Psoas muscle (tissue), 8 donors: Measurements from ENCODE around the gene SINHCAF. TPM values are rescaled to one million over a fixed set of nuclear protein-coding genes. Genes with fewer than 3 reads are reported as not detected.
"Not testable (repeated sequence)": the region's sequence is repeated elsewhere in the genome, so short reads cannot be mapped to it uniquely, and the experiment has no call there.

Source experiments
- ATAC-seq, 4 donors: fragments of 200-7000 bp; cut with Tn5 transposase; one replicate each; pipeline ENCODE4 v1.9.1; 2020; ENCODE audit warnings: moderate library complexity in 3 of 4, mild to moderate bottlenecking in 2 of 4
- DNase-seq, 2 donors: peaks; one replicate each; pipeline ENCODE4 v3.0.0-alpha.2; 2020
- H3K27ac ChIP-seq: fragments of 200-600 bp; one replicate; pipeline ENCODE4 v1.8.0; 2022
- H3K27me3 ChIP-seq, 3 donors: fragments of 200-600 bp in 1 of 3; one replicate each; pipeline versions ENCODE4 v1.6.1 to v1.8.0; 2013 to 2022; ENCODE audit warnings: low read length in 2 of 3, mild to moderate bottlenecking in 2 of 3, moderate library complexity in 1 of 3; ENCODE audit not compliant: insufficient read depth in 3 of 3
- H3K36me3 ChIP-seq, 2 donors: fragments of 200-600 bp in 1 of 2; one replicate each; pipeline versions ENCODE4 v1.6.1 to v1.8.0; 2013 to 2022; ENCODE audit warnings: low read depth in 1 of 2, mild to moderate bottlenecking in 1 of 2, moderate library complexity in 1 of 2; ENCODE audit not compliant: insufficient read depth in 1 of 2
- H3K4me1 ChIP-seq: fragments of 200-600 bp; one replicate; pipeline ENCODE4 v1.8.0; 2022
- H3K4me3 ChIP-seq: fragments of 200-600 bp; one replicate; pipeline ENCODE4 v1.8.0; 2022; ENCODE audit warnings: mild to moderate bottlenecking
- H3K9me3 ChIP-seq: fragments of 200-600 bp; one replicate; pipeline ENCODE4 v1.8.0; 2022
- CTCF ChIP-seq: fragments of 200-600 bp; IDR thresholded peaks from one replicate; pipeline ENCODE4 v1.8.0; 2022; ENCODE audit warnings: antibody characterized with exemption
- WGBS, 3 donors: extraction: QIAGEN DNeasy Blood & Tissue Kit; methylation state at CpG; one replicate each; pipeline versions ENCODE4 v1.1.6 to v1.1.7; 2013; 5-methylcytosine and 5-hydroxymethylcytosine counted together
- intact Hi-C, 2 donors: fragments of 100-400 bp; cut with DNase I; formaldehyde crosslinking; loops; one replicate each; pipeline versions ENCODE4 v1.11.0 to v1.14.2; 2022
- polyA plus RNA-seq, 3 donors: library from polyadenylated mRNA; stranded (reverse); fragments of 200-250 nt; gene quantifications; one replicate each; pipeline ENCODE4 v1.2.3, GENCODE V29; 2013
- total RNA-seq, 4 donors: library from RNA; stranded (reverse); fragmentation: NEBNext Ultra II Directional in 2 of 4; extraction: Animal tissue kit (Norgen Biotek cat#: 25700) in 2 of 4; gene quantifications; one replicate each; pipeline versions ENCODE4 v1.2.1 to v1.2.4, GENCODE V29; 2021 to 2023
- donor health status: healthy with polysubstance abuse.
- donor health status: DM: no; HTN: no; CAD: no; lungs with moderate emphysema.
- donor health status: Bipolar disorder and iron deficiency.
- donor health status: healthy.
- donor health status: DM: yes; HTN: yes; CAD: no.
- donor health status: DM: no; HTN: no; CAD: no.
- donor health status: DM: no; HTN: no; CAD: no.
- donor health status: DM: yes; HTN: yes; CAD: no.

The SINHCAF gene
- total and polyA plus RNA-seq, 7 donors, result 1.3 to 7.7 (median 2.9) TPM

- no peaks in the 10 kb centered on the region for H3K9me3 ChIP-seq
- intact Hi-C loops, result no loop called here
- no peak for DNase-seq
- H3K4me3 ChIP-seq, result no peak overlapping the region
- no peak overlapping the region for H3K27ac ChIP-seq
- no peak for TF ChIP-seq CTCF
- no peaks in the 10 kb centered on the region for H3K36me3 ChIP-seq
- WGBS, 3 donors, result 31 to 62% (median 43%) methylated on average over 3 of the region's 3 CpGs
- no peaks in the 10 kb centered on the region for H3K4me1 ChIP-seq
- no peaks in the 10 kb centered on the region for H3K27me3 ChIP-seq
- ATAC-seq, result no peak
Observed at GRCh38 chr12:31249356-31249755, 76.6 kb downstream of the SINHCAF start.

- no peaks in the 10 kb centered on the region for H3K9me3 ChIP-seq
- no peak overlapping the region for H3K4me3 ChIP-seq
- intact Hi-C loops, result no loop called here
- WGBS, 3 donors, result 99% methylated on average over 2 of the region's 2 CpGs
- no peak for DNase-seq
- no peak overlapping the region for H3K27ac ChIP-seq
- H3K4me1 ChIP-seq, result no peaks in the 10 kb centered on the region
- ATAC-seq, result no peak
- H3K27me3 ChIP-seq, result no peaks in the 10 kb centered on the region
- no peak for TF ChIP-seq CTCF
- H3K36me3 ChIP-seq, result no peaks in the 10 kb centered on the region
Observed at GRCh38 chr12:31248815-31249214, 77.1 kb downstream of the SINHCAF start.

- no peak for TF ChIP-seq CTCF
- H3K9me3 ChIP-seq, result no peaks in the 10 kb centered on the region
- no peak for DNase-seq
- no peak overlapping the region for H3K27ac ChIP-seq
- intact Hi-C loops, result no loop called here
- H3K4me3 ChIP-seq, result no peak overlapping the region
- WGBS, 3 donors, result 83 to 96% (median 92%) methylated on average over 6 of the region's 6 CpGs
- no peaks in the 10 kb centered on the region for H3K36me3 ChIP-seq
- no peaks in the 10 kb centered on the region for H3K27me3 ChIP-seq
- no peaks in the 10 kb centered on the region for H3K4me1 ChIP-seq
- ATAC-seq, result no peak
Observed at GRCh38 chr12:31248337-31248736, 77.6 kb downstream of the SINHCAF start.

GRCh38 chr12:31246470-31246850, 79.5 kb downstream of the SINHCAF start:
- H3K4me3 ChIP-seq, result no peak overlapping the region
- ATAC-seq (no peak), DNase-seq (no peak)
- no peak for TF ChIP-seq CTCF
- WGBS, 3 donors, result 68 to 75% (median 70%) methylated on average over 10 of the region's 10 CpGs
- intact Hi-C loops, result no loop called here
- H3K27me3 ChIP-seq, result no peaks in the 10 kb centered on the region
- no peak overlapping the region for H3K27ac ChIP-seq
- H3K9me3 ChIP-seq, result no peaks in the 10 kb centered on the region
- H3K4me1 ChIP-seq, result no peaks in the 10 kb centered on the region
- no peaks in the 10 kb centered on the region for H3K36me3 ChIP-seq

GRCh38 chr12:31245822-31246469, 80.0 kb downstream of the SINHCAF start:
- no peaks in the 10 kb centered on the region for H3K27me3 ChIP-seq
- intact Hi-C loops, result no loop called here
- DNase-seq (no peak), ATAC-seq (no peak)
- H3K36me3 ChIP-seq, result no peaks in the 10 kb centered on the region
- no peak overlapping the region for H3K4me3 ChIP-seq
- WGBS, 3 donors, result 70 to 77% (median 72%) methylated on average over 15 of the region's 15 CpGs
- H3K27ac ChIP-seq, result no peak overlapping the region
- no peaks in the 10 kb centered on the region for H3K4me1 ChIP-seq
- no peaks in the 10 kb centered on the region for H3K9me3 ChIP-seq
- TF ChIP-seq CTCF, result no peak

- H3K36me3 ChIP-seq, ATAC-seq, DNase-seq, H3K27me3 ChIP-seq, H3K4me3 ChIP-seq, H3K27ac ChIP-seq, intact Hi-C loops, H3K4me1 ChIP-seq, H3K9me3 ChIP-seq: not testable (repeated sequence)
- WGBS, 3 donors, result 89 to 95% (median 94%) methylated on average over 10 of the region's 10 CpGs
Observed at GRCh38 chr12:31242418-31242817, 83.5 kb downstream of the SINHCAF start.
